H1 (cell line): ENCODE results near the gene STEAP3. TPM values are rescaled to one million over a fixed set of nuclear protein-coding genes. Genes with fewer than 3 reads are reported as not detected.

ENCODE experiments used
- CTCF ChIA-PET: fragments of 300-600 bp; sonication (Branson Sonifier 250); formaldehyde crosslinking; loops from one replicate; lab custom pipeline; 2021; ENCODE audit not compliant: partially characterized antibody; lab: Charles Lee
- POLR2A ChIA-PET: fragments of 300-600 bp; sonication (Branson Sonifier 250); formaldehyde crosslinking; loops from one replicate; lab custom pipeline; 2021; ENCODE audit warnings: inconsistent platforms; ENCODE audit not compliant: partially characterized antibody; lab: Charles Lee
- DNase-seq, 2 experiments: peaks; one replicate each; pipeline versions ENCODE4 v3.0.0 to v3.0.0-alpha.2; 2010 to 2022; ENCODE audit warnings: low spot score in 2 of 2, low read depth in 1 of 2, mixed read lengths in 1 of 2
- FAIRE-seq: peaks from 2 replicates; lab custom pipeline; 2011; peaks lifted over from hg19 to GRCh38; lab: Jason Lieb, UNC
- H2AFZ ChIP-seq: 2 replicates; pipeline ENCODE4 v1.8.1; 2012; ENCODE audit warnings: low read length, inconsistent platforms
- H2AK5ac ChIP-seq: 2 replicates; pipeline ENCODE4 v1.6.1; 2013; ENCODE audit warnings: low read depth, low read length
- H2BK120ac ChIP-seq: replicated peaks from 2 replicates; pipeline ENCODE3; 2013; ENCODE audit warnings: low read depth, low read length, inconsistent platforms
- H2BK12ac ChIP-seq: 2 replicates; pipeline ENCODE4 v1.6.1; 2013; ENCODE audit warnings: low read depth, low read length
- H2BK15ac ChIP-seq: 2 replicates; pipeline ENCODE4 v1.6.1; 2013; ENCODE audit warnings: low read length
- H2BK20ac ChIP-seq: 2 replicates; pipeline ENCODE4 v1.6.1; 2013; ENCODE audit warnings: low read length
- H2BK5ac ChIP-seq: 2 replicates; pipeline ENCODE4 v1.6.1; 2013; ENCODE audit warnings: low read depth, low read length
- H3K14ac ChIP-seq: 2 replicates; pipeline ENCODE4 v1.6.1; 2013; ENCODE audit warnings: inconsistent platforms; ENCODE audit not compliant: insufficient read length
- H3K18ac ChIP-seq: 2 replicates; pipeline ENCODE4 v1.6.1; 2013; ENCODE audit warnings: low read length; ENCODE audit errors: extremely low read depth
- H3K23ac ChIP-seq: 2 replicates; pipeline ENCODE4 v1.6.1; 2013; ENCODE audit warnings: inconsistent platforms; ENCODE audit not compliant: insufficient read length
- H3K23me2 ChIP-seq: 2 replicates; pipeline ENCODE4 v1.6.1; 2013; ENCODE audit warnings: low read depth, low read length
- H3K27ac ChIP-seq: 2 replicates; pipeline ENCODE4 v1.6.1; 2011; ENCODE audit warnings: low read depth, low read length, inconsistent platforms
- H3K27me3 ChIP-seq, 4 experiments: replicated peaks in 1 of 4; 1 replicate in 1 of 4; 2 replicates in 3 of 4; pipeline versions ENCODE4 v1.6.1 to v1.8.1; 2011 to 2013; ENCODE audit warnings: low read length in 3 of 4, mild to moderate bottlenecking in 3 of 4, inconsistent platforms in 2 of 4, mixed read lengths in 2 of 4, moderate library complexity in 1 of 4; ENCODE audit not compliant: control insufficient read depth in 3 of 4, insufficient read depth in 3 of 4; ENCODE audit errors: extremely low read depth in 1 of 4
- H3K36me3 ChIP-seq, 4 experiments: 2 replicates each; pipeline versions ENCODE4 v1.6.1 to v1.8.1; 2011 to 2013; ENCODE audit warnings: mild to moderate bottlenecking in 4 of 4, low read length in 3 of 4, moderate library complexity in 2 of 4, control low read depth in 1 of 4, inconsistent platforms in 1 of 4; ENCODE audit not compliant: insufficient read depth in 4 of 4, control insufficient read depth in 2 of 4
- H3K4ac ChIP-seq: replicated peaks from 2 replicates; pipeline ENCODE3; 2013; ENCODE audit warnings: low read length, low read depth, mixed read lengths, inconsistent platforms; ENCODE audit not compliant: insufficient read length
- H3K4me1 ChIP-seq, 4 experiments: replicated peaks in 1 of 4; 1 replicate in 1 of 4; 2 replicates in 3 of 4; pipeline versions ENCODE4 v1.6.1 to v1.8.1; 2011 to 2013; ENCODE audit warnings: low read length in 3 of 4, inconsistent platforms in 2 of 4, mixed read lengths in 1 of 4; ENCODE audit not compliant: insufficient read depth in 4 of 4, control insufficient read depth in 3 of 4
- H3K4me2 ChIP-seq, 2 experiments: 2 replicates each; pipeline versions ENCODE4 v1.6.1 to v1.8.1; 2011 to 2013; ENCODE audit warnings: low read depth in 2 of 2, low read length in 2 of 2, control low read depth in 1 of 2, inconsistent platforms in 1 of 2, mild to moderate bottlenecking in 1 of 2; ENCODE audit not compliant: insufficient read depth in 1 of 2
- H3K4me3 ChIP-seq, 4 experiments: fragments of 200-600, 300-600 bp in 1 of 4; sonication (generic), shearing (Covaris generic), sonication (Bioruptor Twin) in 1 of 4; 2 replicates each; pipeline versions ENCODE4 v1.5.1 to v1.8.1; 2011 to 2016; ENCODE audit warnings: low read length in 4 of 4, low read depth in 3 of 4, control low read depth in 2 of 4, inconsistent platforms in 2 of 4, mild to moderate bottlenecking in 2 of 4, mixed read lengths in 1 of 4, moderate library complexity in 1 of 4; ENCODE audit not compliant: insufficient read depth in 2 of 4; ENCODE audit errors: extremely low read depth in 1 of 4
- H3K56ac ChIP-seq: replicated peaks from 2 replicates; pipeline ENCODE3; 2013; ENCODE audit warnings: low read depth, mild to moderate bottlenecking, mixed read lengths, low read length, inconsistent platforms; ENCODE audit not compliant: insufficient read length
- H3K79me1 ChIP-seq: 2 replicates; pipeline ENCODE4 v1.6.1; 2013; ENCODE audit warnings: low read depth, low read length, control low read depth
- H3K79me2 ChIP-seq, 2 experiments: 2 replicates each; pipeline versions ENCODE4 v1.6.1 to v1.8.1; 2012 to 2013; ENCODE audit warnings: low read length in 2 of 2, mild to moderate bottlenecking in 2 of 2, inconsistent platforms in 1 of 2; ENCODE audit not compliant: insufficient read depth in 2 of 2, control insufficient read depth in 1 of 2
- H3K9ac ChIP-seq, 4 experiments: replicated peaks in 1 of 4; 1 replicate in 1 of 4; 2 replicates in 3 of 4; pipeline versions ENCODE4 v1.6.1 to v1.8.1; 2011 to 2013; ENCODE audit warnings: low read depth in 3 of 4, low read length in 3 of 4, control low read depth in 2 of 4, mild to moderate bottlenecking in 2 of 4, moderate library complexity in 2 of 4, inconsistent platforms in 1 of 4; ENCODE audit errors: extremely low read depth in 1 of 4
- H3K9me3 ChIP-seq, 2 experiments: 2 replicates each; pipeline versions ENCODE4 v1.6.1 to v1.8.1; 2012 to 2013; ENCODE audit warnings: mild to moderate bottlenecking in 2 of 2, moderate library complexity in 2 of 2, control low read depth in 1 of 2, inconsistent platforms in 1 of 2, low read depth in 1 of 2, low read length in 1 of 2, mixed read lengths in 1 of 2; ENCODE audit not compliant: insufficient read depth in 2 of 2
- H4K20me1 ChIP-seq, 2 experiments: replicated peaks in 1 of 2; 2 replicates each; pipeline versions ENCODE3 to v1.8.1; 2011 to 2013; ENCODE audit warnings: inconsistent platforms in 2 of 2, low read length in 2 of 2, mild to moderate bottlenecking in 1 of 2; ENCODE audit not compliant: insufficient read depth in 2 of 2, control insufficient read depth in 1 of 2
- H4K5ac ChIP-seq: 2 replicates; pipeline ENCODE4 v1.6.1; 2013; ENCODE audit warnings: low read length, low read depth, mixed read lengths, inconsistent platforms; ENCODE audit not compliant: insufficient read length
- H4K8ac ChIP-seq: 2 replicates; pipeline ENCODE4 v1.8.0; 2013; ENCODE audit warnings: mild to moderate bottlenecking, moderate library complexity, low read length, inconsistent platforms; ENCODE audit not compliant: insufficient read depth; ENCODE audit errors: extremely low read depth
- H4K91ac ChIP-seq: replicated peaks from 2 replicates; pipeline ENCODE3; 2013; ENCODE audit warnings: low read length, mixed read lengths, inconsistent platforms; ENCODE audit not compliant: insufficient read length
- EP300 ChIP-seq, 2 experiments: IDR thresholded peaks; 1 replicate in 1 of 2; 2 replicates in 1 of 2; pipeline ENCODE4 v1.6.1; 2011 to 2012; ENCODE audit warnings: low read depth in 2 of 2, low read length in 2 of 2, mild to moderate bottlenecking in 2 of 2, borderline replicate concordance in 1 of 2, inconsistent platforms in 1 of 2, moderate library complexity in 1 of 2
- TEAD4 ChIP-seq: IDR thresholded peaks from 2 replicates; pipeline ENCODE4 v1.6.1; 2012; ENCODE audit warnings: low read depth, low read length, inconsistent platforms, mixed read lengths
- WGBS, 2 experiments: shearing (Covaris generic) in 1 of 2; methylation state at CpG; one replicate each; pipeline versions ENCODE4 v1.1.6 to v1.1.7; 2013 to 2015; ENCODE audit warnings: low lambda C conversion rate in 2 of 2, mixed read lengths in 2 of 2, inconsistent platforms in 1 of 2, low coverage in 1 of 2, missing lambda C conversion rate in 1 of 2; ENCODE audit not compliant: insufficient replicate concordance in 2 of 2, insufficient coverage in 1 of 2, insufficient read length in 1 of 2; ENCODE audit errors: extremely low coverage in 1 of 2, missing lambda C conversion rate in 1 of 2; 5-methylcytosine and 5-hydroxymethylcytosine counted together
- polyA plus RNA-seq, 7 experiments: library from polyadenylated mRNA; depleted of rRNA in 3 of 7; stranded (reverse) in 5 of 7; unstranded in 2 of 7; fragments of >200 nt in 5 of 7; fragments of 200-250 nt in 2 of 7; gene quantifications; 1 replicate in 5 of 7; 2 replicates in 1 of 7; 4 replicates in 1 of 7; pipeline versions ENCODE4 v1.2.1 to v1.2.3, GENCODE V29; 2011 to 2013; ENCODE audit warnings: missing spikeins in 2 of 7, mixed read lengths in 2 of 7
- total RNA-seq: library from RNA; stranded (reverse); fragmentation: NEBNext Ultra II Directional; extraction: Animal tissue kit (Norgen Biotek cat#: 25700); gene quantifications from 2 replicates; pipeline ENCODE4 v1.2.1, GENCODE V29; 2021

Gene STEAP3
- total and polyA plus RNA-seq, 2 of the 8 experiments (the other 6 are each of a cell fraction or from before 2014, with no cell fraction given), result 21.7 to 27.9 TPM

DNA sequence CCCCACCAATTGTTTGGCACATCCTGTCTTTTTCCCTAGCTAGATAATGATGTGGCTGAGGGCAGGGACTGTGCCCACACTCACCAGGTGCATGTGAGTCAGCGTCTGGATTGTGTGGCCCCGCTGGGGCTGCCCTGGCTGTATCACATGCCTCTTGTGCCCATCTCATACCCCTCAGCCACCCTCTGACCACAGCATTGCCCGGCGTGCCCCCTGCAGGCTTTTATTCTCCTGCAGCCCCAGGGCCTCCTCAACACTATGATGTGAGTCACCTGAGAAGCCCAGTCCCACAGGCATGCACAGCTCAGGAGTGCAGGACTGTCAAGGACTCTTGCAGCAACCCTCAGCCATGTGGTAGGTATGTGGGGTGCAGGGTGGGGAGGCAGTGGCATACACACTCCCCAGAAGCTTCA lies 14.8 kb upstream of the STEAP3 start:
- Histone ChIP-seq H3K27ac (no peak overlapping the region), H3K18ac (no peak overlapping the region), H3K9ac (no peak overlapping the region), H4K91ac (peak overlapping the region; percentile 10), H3K14ac (no peak overlapping the region), H2BK15ac (no peak overlapping the region), H3K23ac (no peak overlapping the region), H3K4me3 (no peak overlapping the region), H2BK12ac (no peak overlapping the region), H2BK120ac (no peak overlapping the region), H4K8ac (peak overlapping the region; percentile 41; the same call in 1 of the 2 replicates), H3K23me2 (no peaks in the 10 kb centered on the region; the same call in 1 of the 2 replicates), H3K79me2 (no peaks in the 10 kb centered on the region), H3K79me1 (no peaks in the 10 kb centered on the region), H2AFZ (no peak overlapping the region), H2BK5ac (peak overlapping the region; percentile 49; the same call in 1 of the 2 replicates), H3K9me3 (no peaks in the 10 kb centered on the region), H3K27me3 (no peaks in the 10 kb centered on the region; a peak in 1 of 7 replicates), H4K5ac (no peak overlapping the region), H3K4me1 (peaks cover 0 to 4% (median 0%) of the 10 kb centered on the region in 4 experiments; a peak in 2 of 7 replicates), H3K4me2 (no peak overlapping the region), H2AK5ac (no peak overlapping the region), H3K36me3 (no peaks in the 10 kb centered on the region), H4K20me1 (no peaks in the 10 kb centered on the region), H2BK20ac (0 out of 2 replicates have a peak overlapping the region, but pooled peaks have one; percentile 61), H3K4ac (no peak overlapping the region), H3K56ac (no peak overlapping the region)
- DNase-seq (no peak), FAIRE-seq (no peak)
- 65% methylated on average over 4 of the region's 4 CpGs; no CpG with 5 or more reads in 1 of the 2 experiments for WGBS, 2 experiments
- ChIA-PET CTCF (interaction anchor here (0.6 to 3.0 kb wide), 11 partner anchors 11 to 58 kb away, joined by 3 to 6 read pairs (median 3); no protein-coding TSS in a partner anchor), POLR2A (no interaction called here)
- TF ChIP-seq TEAD4 (0 out of 2 replicates have a peak, but pooled peaks have one; percentile 8), EP300 (IDR thresholded peaks at IDR 0.05; ENCODE audit: borderline replicate concordance in 1 of 2, low read depth in 2 of 2, low read length in 2 of 2) (no peak)
